HEK293 (cell line): ENCODE results near the gene POLR3B.

Experiments used
- CTCF ChIA-PET: fragments of 350-600 bp; formaldehyde crosslinking; extraction: SDS; loops from one replicate; lab custom pipeline; 2021; ENCODE audit warnings: antibody characterized with exemption; lab: Yijun Ruan, JAX
- POLR2A ChIA-PET: fragments of 300-600 bp; formaldehyde crosslinking; extraction: SDS; loops from one replicate; lab custom pipeline; 2020; ENCODE audit warnings: antibody characterized with exemption, inconsistent platforms; lab: Yijun Ruan, JAX
- H3K27ac ChIP-seq: fragments of 200-500 bp; sonication (Bioruptor generic); 2 replicates; pipeline ENCODE4 v1.5.1; 2014; ENCODE audit warnings: low read depth, low read length, control low read depth, inconsistent platforms; ENCODE audit errors: extremely low read depth
- H3K36me3 ChIP-seq, 2 experiments: fragments of 200-500 bp in 1 of 2; sonication (Bioruptor generic) in 1 of 2; 1 replicate in 1 of 2; 2 replicates in 1 of 2; pipeline ENCODE4 v1.5.1; 2014 to 2017; ENCODE audit warnings: inconsistent platforms in 2 of 2, low read length in 2 of 2; ENCODE audit not compliant: control insufficient read depth in 2 of 2, insufficient read depth in 1 of 2
- H3K4me1 ChIP-seq: fragments of 200-500 bp; sonication (Bioruptor generic); 2 replicates; pipeline ENCODE4 v1.5.1; 2014; ENCODE audit warnings: mild to moderate bottlenecking, low read length, inconsistent platforms; ENCODE audit not compliant: control insufficient read depth, insufficient read depth
- H3K4me3 ChIP-seq: 2 replicates; pipeline ENCODE4 v1.5.1; 2011; ENCODE audit warnings: low read depth, mild to moderate bottlenecking, control low read depth, low read length, moderate library complexity
- H3K9me3 ChIP-seq: fragments of 200-500 bp; sonication (Bioruptor generic); 2 replicates; pipeline ENCODE4 v1.5.1; 2014; ENCODE audit warnings: low read depth, low read length, inconsistent platforms; ENCODE audit not compliant: control insufficient read depth, insufficient read depth
- BCL11B ChIP-seq: fragments of 450-650 bp; formaldehyde crosslinking; IDR thresholded peaks from 2 replicates; pipeline ENCODE4 v1.5.1; 2016; ENCODE audit warnings: low read depth, missing biosample characterization, missing genetic modification characterization
- ZBTB8A ChIP-seq: fragments of 450-650 bp; formaldehyde crosslinking; IDR thresholded peaks from 2 replicates; pipeline ENCODE4 v1.5.1; 2016; ENCODE audit warnings: missing biosample characterization, missing genetic modification characterization
- ZFHX2 ChIP-seq: fragments of 450-650 bp; formaldehyde crosslinking; conservative IDR thresholded peaks from 2 replicates; pipeline ENCODE4 v1.5.1; 2016; ENCODE audit warnings: missing biosample characterization, missing genetic modification characterization
- ZIC2 ChIP-seq: fragments of 450-650 bp; formaldehyde crosslinking; IDR thresholded peaks from 2 replicates; pipeline ENCODE4 v1.5.1; 2016; ENCODE audit warnings: missing biosample characterization, missing genetic modification characterization
- ZNF146 ChIP-seq: fragments of 450-650 bp; formaldehyde crosslinking; IDR thresholded peaks from 2 replicates; pipeline ENCODE4 v1.5.1; 2016; ENCODE audit warnings: missing biosample characterization, missing genetic modification characterization
- ZNF175 ChIP-seq: fragments of 450-650 bp; formaldehyde crosslinking; IDR thresholded peaks from 2 replicates; pipeline ENCODE4 v1.5.1; 2016; ENCODE audit warnings: missing biosample characterization, missing genetic modification characterization
- ZNF19 ChIP-seq: fragments of 450-650 bp; formaldehyde crosslinking; IDR thresholded peaks from 2 replicates; pipeline ENCODE4; 2016; ENCODE audit warnings: missing biosample characterization, missing genetic modification characterization, low read depth
- ZNF311 ChIP-seq: fragments of 450-650 bp; formaldehyde crosslinking; IDR thresholded peaks from 2 replicates; pipeline ENCODE4 v1.5.1; 2017; ENCODE audit warnings: missing biosample characterization, missing genetic modification characterization, borderline replicate concordance
- ZNF488 ChIP-seq: fragments of 450-650 bp; formaldehyde crosslinking; IDR thresholded peaks from 2 replicates; pipeline ENCODE4 v1.5.1; 2016; ENCODE audit warnings: missing biosample characterization, missing genetic modification characterization
- ZNF513 ChIP-seq: fragments of 450-650 bp; IDR thresholded peaks from 2 replicates; pipeline ENCODE4 v1.5.1; 2018; ENCODE audit warnings: missing biosample characterization, missing genetic modification characterization
- ZNF544 ChIP-seq: fragments of 450-650 bp; formaldehyde crosslinking; IDR thresholded peaks from 2 replicates; pipeline ENCODE4 v1.5.0; 2017; ENCODE audit warnings: missing biosample characterization, missing genetic modification characterization
- ZNF561 ChIP-seq: fragments of 450-650 bp; IDR thresholded peaks from 2 replicates; pipeline ENCODE4 v1.5.1; 2018; ENCODE audit warnings: missing biosample characterization, missing genetic modification characterization, borderline replicate concordance
- ZNF658 ChIP-seq: fragments of 450-650 bp; formaldehyde crosslinking; IDR thresholded peaks from 2 replicates; pipeline ENCODE4; 2016; ENCODE audit warnings: missing biosample characterization, missing genetic modification characterization
- ZNF670 ChIP-seq: fragments of 450-650 bp; formaldehyde crosslinking; IDR thresholded peaks from 2 replicates; pipeline ENCODE4 v1.5.1; 2016; ENCODE audit warnings: missing biosample characterization, missing genetic modification characterization, low read depth
- ZNF776 ChIP-seq: fragments of 450-650 bp; formaldehyde crosslinking; IDR thresholded peaks from 2 replicates; pipeline ENCODE4 v1.5.0; 2017; ENCODE audit warnings: missing biosample characterization, missing genetic modification characterization, borderline replicate concordance
- TF ChIP-seq, protein P1 (sequence below): fragments of 450-650 bp; formaldehyde crosslinking; IDR thresholded peaks from 2 replicates; pipeline ENCODE4 v1.5.1; 2016; ENCODE audit warnings: missing biosample characterization, missing genetic modification characterization
- TF ChIP-seq, protein P2 (sequence below): fragments of 450-650 bp; formaldehyde crosslinking; IDR thresholded peaks from 2 replicates; pipeline ENCODE4 v1.5.1; 2016; ENCODE audit warnings: missing biosample characterization, missing genetic modification characterization
- TF ChIP-seq, protein P3 (sequence below): fragments of 450-650 bp; formaldehyde crosslinking; IDR thresholded peaks from 2 replicates; pipeline ENCODE4 v1.5.1; 2017; ENCODE audit warnings: missing biosample characterization, missing genetic modification characterization

POLR3B gene

DNA sequence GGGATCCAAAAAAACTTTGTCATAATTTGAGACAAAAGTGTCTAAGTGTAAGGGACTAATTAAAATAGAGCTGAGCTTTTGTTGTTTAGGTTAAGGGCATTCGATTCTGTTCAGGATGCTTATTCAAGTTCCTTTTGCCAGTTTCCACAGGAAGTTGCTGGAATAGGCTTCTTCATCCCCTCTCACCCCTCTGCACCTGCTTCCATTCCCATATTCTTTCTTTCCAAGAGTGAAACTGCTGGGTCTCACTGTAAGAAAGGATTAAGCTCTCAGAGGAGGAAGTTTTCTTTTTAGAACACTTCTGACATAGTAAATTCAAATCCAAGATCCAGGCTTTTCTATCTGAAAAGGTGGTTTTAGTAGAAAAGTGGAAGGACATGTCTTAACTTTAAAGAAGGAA lies 61.4 kb downstream of the POLR3B start (continued):
- TF ChIP-seq, protein P1, sequence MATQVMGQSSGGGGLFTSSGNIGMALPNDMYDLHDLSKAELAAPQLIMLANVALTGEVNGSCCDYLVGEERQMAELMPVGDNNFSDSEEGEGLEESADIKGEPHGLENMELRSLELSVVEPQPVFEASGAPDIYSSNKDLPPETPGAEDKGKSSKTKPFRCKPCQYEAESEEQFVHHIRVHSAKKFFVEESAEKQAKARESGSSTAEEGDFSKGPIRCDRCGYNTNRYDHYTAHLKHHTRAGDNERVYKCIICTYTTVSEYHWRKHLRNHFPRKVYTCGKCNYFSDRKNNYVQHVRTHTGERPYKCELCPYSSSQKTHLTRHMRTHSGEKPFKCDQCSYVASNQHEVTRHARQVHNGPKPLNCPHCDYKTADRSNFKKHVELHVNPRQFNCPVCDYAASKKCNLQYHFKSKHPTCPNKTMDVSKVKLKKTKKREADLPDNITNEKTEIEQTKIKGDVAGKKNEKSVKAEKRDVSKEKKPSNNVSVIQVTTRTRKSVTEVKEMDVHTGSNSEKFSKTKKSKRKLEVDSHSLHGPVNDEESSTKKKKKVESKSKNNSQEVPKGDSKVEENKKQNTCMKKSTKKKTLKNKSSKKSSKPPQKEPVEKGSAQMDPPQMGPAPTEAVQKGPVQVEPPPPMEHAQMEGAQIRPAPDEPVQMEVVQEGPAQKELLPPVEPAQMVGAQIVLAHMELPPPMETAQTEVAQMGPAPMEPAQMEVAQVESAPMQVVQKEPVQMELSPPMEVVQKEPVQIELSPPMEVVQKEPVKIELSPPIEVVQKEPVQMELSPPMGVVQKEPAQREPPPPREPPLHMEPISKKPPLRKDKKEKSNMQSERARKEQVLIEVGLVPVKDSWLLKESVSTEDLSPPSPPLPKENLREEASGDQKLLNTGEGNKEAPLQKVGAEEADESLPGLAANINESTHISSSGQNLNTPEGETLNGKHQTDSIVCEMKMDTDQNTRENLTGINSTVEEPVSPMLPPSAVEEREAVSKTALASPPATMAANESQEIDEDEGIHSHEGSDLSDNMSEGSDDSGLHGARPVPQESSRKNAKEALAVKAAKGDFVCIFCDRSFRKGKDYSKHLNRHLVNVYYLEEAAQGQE (tag by site-specific recombination), result no peak

- CTCF ChIA-PET, result interaction anchor here (0.6 kb wide), 1 partner anchor 703 kb away, joined by 3 read pairs; no protein-coding TSS in a partner anchor
These were observed 65.7 kb downstream of the POLR3B start for GRCh38 chr12:106423291-106423690.

More at GRCh38 chr12:106423291-106423690, 65.7 kb downstream of the POLR3B start:
- no peak overlapping the region for H3K4me3 ChIP-seq
- peaks cover 0 to 5% of the 10 kb centered on the region in 2 experiments; a peak in 1 of 3 replicates for H3K36me3 ChIP-seq
- no peak overlapping the region for H3K27ac ChIP-seq
- POLR2A ChIA-PET, result no interaction called here
- H3K9me3 ChIP-seq, result no peaks in the 10 kb centered on the region
- no peak for TF ChIP-seq ZNF311 (tag by site-specific recombination)
- TF ChIP-seq BCL11B (tag by site-specific recombination), result no peak
- TF ChIP-seq ZNF544 (tag by site-specific recombination), result no peak
- no peak for TF ChIP-seq ZNF488 (tag by site-specific recombination)
- TF ChIP-seq ZNF670 (tag by site-specific recombination), result no peak
- TF ChIP-seq ZNF175 (tag by site-specific recombination), result no peak
- no peak for TF ChIP-seq ZNF146
- TF ChIP-seq ZBTB8A (tag by site-specific recombination), result no peak
- TF ChIP-seq ZIC2 (tag by site-specific recombination), result no peak
- no peak for TF ChIP-seq ZNF19 (tag by site-specific recombination)
- TF ChIP-seq, protein P2, sequence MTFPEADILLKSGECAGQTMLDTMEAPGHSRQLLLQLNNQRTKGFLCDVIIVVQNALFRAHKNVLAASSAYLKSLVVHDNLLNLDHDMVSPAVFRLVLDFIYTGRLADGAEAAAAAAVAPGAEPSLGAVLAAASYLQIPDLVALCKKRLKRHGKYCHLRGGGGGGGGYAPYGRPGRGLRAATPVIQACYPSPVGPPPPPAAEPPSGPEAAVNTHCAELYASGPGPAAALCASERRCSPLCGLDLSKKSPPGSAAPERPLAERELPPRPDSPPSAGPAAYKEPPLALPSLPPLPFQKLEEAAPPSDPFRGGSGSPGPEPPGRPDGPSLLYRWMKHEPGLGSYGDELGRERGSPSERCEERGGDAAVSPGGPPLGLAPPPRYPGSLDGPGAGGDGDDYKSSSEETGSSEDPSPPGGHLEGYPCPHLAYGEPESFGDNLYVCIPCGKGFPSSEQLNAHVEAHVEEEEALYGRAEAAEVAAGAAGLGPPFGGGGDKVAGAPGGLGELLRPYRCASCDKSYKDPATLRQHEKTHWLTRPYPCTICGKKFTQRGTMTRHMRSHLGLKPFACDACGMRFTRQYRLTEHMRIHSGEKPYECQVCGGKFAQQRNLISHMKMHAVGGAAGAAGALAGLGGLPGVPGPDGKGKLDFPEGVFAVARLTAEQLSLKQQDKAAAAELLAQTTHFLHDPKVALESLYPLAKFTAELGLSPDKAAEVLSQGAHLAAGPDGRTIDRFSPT, result no peak
- TF ChIP-seq, protein P3, sequence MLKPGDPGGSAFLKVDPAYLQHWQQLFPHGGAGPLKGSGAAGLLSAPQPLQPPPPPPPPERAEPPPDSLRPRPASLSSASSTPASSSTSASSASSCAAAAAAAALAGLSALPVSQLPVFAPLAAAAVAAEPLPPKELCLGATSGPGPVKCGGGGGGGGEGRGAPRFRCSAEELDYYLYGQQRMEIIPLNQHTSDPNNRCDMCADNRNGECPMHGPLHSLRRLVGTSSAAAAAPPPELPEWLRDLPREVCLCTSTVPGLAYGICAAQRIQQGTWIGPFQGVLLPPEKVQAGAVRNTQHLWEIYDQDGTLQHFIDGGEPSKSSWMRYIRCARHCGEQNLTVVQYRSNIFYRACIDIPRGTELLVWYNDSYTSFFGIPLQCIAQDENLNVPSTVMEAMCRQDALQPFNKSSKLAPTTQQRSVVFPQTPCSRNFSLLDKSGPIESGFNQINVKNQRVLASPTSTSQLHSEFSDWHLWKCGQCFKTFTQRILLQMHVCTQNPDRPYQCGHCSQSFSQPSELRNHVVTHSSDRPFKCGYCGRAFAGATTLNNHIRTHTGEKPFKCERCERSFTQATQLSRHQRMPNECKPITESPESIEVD (tag by site-specific recombination), result no peak
- no peak for TF ChIP-seq ZNF513
- no peak for TF ChIP-seq ZNF561 (tag by site-specific recombination)
- TF ChIP-seq ZFHX2 (tag by site-specific recombination), result no peak
- TF ChIP-seq ZNF658, result no peak
- no peak for TF ChIP-seq ZNF776 (tag by site-specific recombination)
- no peaks in the 10 kb centered on the region for H3K4me1 ChIP-seq
